H9 (cell line): ENCODE results near the gene C1orf198. TPM values are rescaled to one million over a fixed set of nuclear protein-coding genes. Genes with fewer than 3 reads are reported as not detected.
A peak's percentile ranks its signal among the peaks of the same experiment; 100 is the strongest.

Experiments used
- DNase-seq: peaks from one replicate; pipeline ENCODE4 v3.0.0-alpha.2; 2017
- H2AFZ ChIP-seq: one replicate; pipeline ENCODE4 v1.6.1; 2013; ENCODE audit warnings: mild to moderate bottlenecking, low read length, control low read depth, moderate library complexity
- H2AK5ac ChIP-seq: 2 replicates; pipeline ENCODE4 v1.6.1; 2013; ENCODE audit warnings: low read length, control low read depth, mixed read lengths; ENCODE audit not compliant: insufficient read length
- H2BK120ac ChIP-seq: one replicate; pipeline ENCODE4 v1.6.1; 2013; ENCODE audit warnings: low read depth, mild to moderate bottlenecking, low read length, control low read depth, inconsistent platforms; ENCODE audit not compliant: poor library complexity, severe bottlenecking
- H2BK12ac ChIP-seq: 2 replicates; pipeline ENCODE4 v1.6.1; 2013; ENCODE audit warnings: low read length, control low read depth, mixed read lengths, low read depth; ENCODE audit not compliant: insufficient read length
- H2BK15ac ChIP-seq: 2 replicates; pipeline ENCODE4 v1.6.1; 2013; ENCODE audit warnings: low read depth, low read length, control low read depth
- H2BK20ac ChIP-seq: one replicate; pipeline ENCODE4 v1.6.1; 2013; ENCODE audit warnings: low read depth, mild to moderate bottlenecking, low read length, control low read depth, inconsistent platforms; ENCODE audit not compliant: poor library complexity, severe bottlenecking
- H2BK5ac ChIP-seq: 2 replicates; pipeline ENCODE4 v1.6.1; 2013; ENCODE audit warnings: low read length, control low read depth, mixed read lengths; ENCODE audit not compliant: insufficient read length
- H3K14ac ChIP-seq: 2 replicates; pipeline ENCODE4 v1.6.1; 2013; ENCODE audit warnings: low read length, control low read depth; ENCODE audit not compliant: insufficient read depth
- H3K18ac ChIP-seq: 2 replicates; pipeline ENCODE4 v1.6.1; 2013; ENCODE audit warnings: low read depth, mild to moderate bottlenecking, mixed read lengths, low read length, control low read depth; ENCODE audit not compliant: insufficient read length
- H3K23ac ChIP-seq: 2 replicates; pipeline ENCODE4 v1.6.1; 2013; ENCODE audit warnings: low read length, control low read depth, mixed read lengths, low read depth; ENCODE audit not compliant: insufficient read length
- H3K23me2 ChIP-seq: 2 replicates; pipeline ENCODE4 v1.6.1; 2013; ENCODE audit warnings: low read depth, mild to moderate bottlenecking, mixed read lengths, low read length, control low read depth; ENCODE audit not compliant: insufficient read length, poor library complexity, severe bottlenecking
- H3K27ac ChIP-seq: 2 replicates; pipeline ENCODE4 v1.5.1; 2013; ENCODE audit warnings: low read length, control low read depth, mixed read lengths, low read depth; ENCODE audit not compliant: insufficient read length
- H3K27me3 ChIP-seq: 2 replicates; pipeline ENCODE4 v1.6.1; 2013; ENCODE audit warnings: low read length, control low read depth, inconsistent platforms; ENCODE audit not compliant: insufficient read depth
- H3K4ac ChIP-seq: 2 replicates; pipeline ENCODE4 v1.6.1; 2013; ENCODE audit warnings: low read depth, mild to moderate bottlenecking, control low read depth, inconsistent platforms, low read length, moderate library complexity
- H3K4me1 ChIP-seq: 2 replicates; pipeline ENCODE4 v1.6.1; 2013; ENCODE audit warnings: low read length, control low read depth, inconsistent platforms; ENCODE audit not compliant: insufficient read depth
- H3K4me2 ChIP-seq: 2 replicates; pipeline ENCODE4 v1.6.1; 2013; ENCODE audit warnings: low read length, control low read depth, mixed read lengths; ENCODE audit not compliant: insufficient read length, insufficient read depth
- H3K56ac ChIP-seq: 2 replicates; pipeline ENCODE4 v1.6.1; 2013; ENCODE audit warnings: low read depth, mild to moderate bottlenecking, mixed read lengths, low read length, control low read depth; ENCODE audit not compliant: insufficient read length
- H3K79me1 ChIP-seq: 2 replicates; pipeline ENCODE4 v1.6.1; 2013; ENCODE audit warnings: low read depth, mild to moderate bottlenecking, moderate library complexity, low read length, control low read depth, inconsistent platforms; ENCODE audit not compliant: insufficient read depth, poor library complexity, severe bottlenecking
- H3K79me2 ChIP-seq: 2 replicates; pipeline ENCODE4 v1.6.1; 2013; ENCODE audit warnings: low read length, control low read depth, inconsistent platforms; ENCODE audit not compliant: insufficient read depth
- H3K9ac ChIP-seq: 2 replicates; pipeline ENCODE4 v1.6.1; 2013; ENCODE audit warnings: low read length, control low read depth, mixed read lengths; ENCODE audit not compliant: insufficient read length; ENCODE audit errors: extremely low read depth
- H3K9me3 ChIP-seq: one replicate; pipeline ENCODE4 v1.6.1; 2013; ENCODE audit warnings: low read depth, low read length, inconsistent platforms; ENCODE audit not compliant: control insufficient read depth
- H3T11ph ChIP-seq: one replicate; pipeline ENCODE4 v1.6.1; 2013; ENCODE audit warnings: mild to moderate bottlenecking, low read length, control low read depth, inconsistent platforms
- H4K20me1 ChIP-seq: one replicate; pipeline ENCODE4 v1.6.1; 2013; ENCODE audit not compliant: control insufficient read depth, insufficient read length, insufficient read depth
- H4K5ac ChIP-seq: 2 replicates; pipeline ENCODE4 v1.6.1; 2013; ENCODE audit warnings: low read depth, mild to moderate bottlenecking, mixed read lengths, low read length, control low read depth; ENCODE audit not compliant: insufficient read length
- H4K8ac ChIP-seq: replicated peaks from 2 replicates; pipeline ENCODE4 v1.6.1; 2013; ENCODE audit warnings: low read length, control low read depth, mixed read lengths, low read depth; ENCODE audit not compliant: insufficient read length
- H4K91ac ChIP-seq: 2 replicates; pipeline ENCODE4 v1.6.1; 2013; ENCODE audit warnings: low read depth, mild to moderate bottlenecking, moderate library complexity, mixed read lengths, low read length, control low read depth; ENCODE audit not compliant: insufficient read length
- H3K27ac Mint-ChIP-seq, 3 experiments: 2 replicates in 2 of 3; 3 replicates in 1 of 3; pipeline ENCODE4 v1.8.0; 2020 to 2021; ENCODE audit warnings: mixed read lengths in 3 of 3, mild to moderate bottlenecking in 1 of 3, moderate library complexity in 1 of 3
- H3K27me3 Mint-ChIP-seq: 2 replicates; pipeline ENCODE4 v1.8.0; 2021; ENCODE audit warnings: low read depth, mild to moderate bottlenecking, moderate library complexity, mixed read lengths
- H3K36me3 Mint-ChIP-seq, 3 experiments: 2 replicates in 2 of 3; 3 replicates in 1 of 3; pipeline ENCODE4 v1.8.0; 2020 to 2021; ENCODE audit warnings: low read depth in 3 of 3, mixed read lengths in 3 of 3; ENCODE audit not compliant: insufficient read depth in 1 of 3
- H3K4me1 Mint-ChIP-seq, 2 experiments: 2 replicates each; pipeline ENCODE4 v1.8.0; 2020; ENCODE audit warnings: mixed read lengths in 2 of 2
- H3K4me3 Mint-ChIP-seq, 2 experiments: 2 replicates in 1 of 2; 3 replicates in 1 of 2; pipeline ENCODE4 v1.8.0; 2020 to 2021; ENCODE audit warnings: mild to moderate bottlenecking in 2 of 2, mixed read lengths in 2 of 2, moderate library complexity in 1 of 2
- H3K9me3 Mint-ChIP-seq, 2 experiments: 2 replicates in 1 of 2; 3 replicates in 1 of 2; pipeline ENCODE4 v1.8.0; 2020; ENCODE audit warnings: mild to moderate bottlenecking in 2 of 2, mixed read lengths in 2 of 2, moderate library complexity in 1 of 2
- whole genome bisulfite sequencing: extraction: QIAGEN DNeasy Blood & Tissue Kit; methylation state at CpG from one replicate; pipeline ENCODE4 v1.1.7; 2013; ENCODE audit warnings: missing lambda C conversion rate, low lambda C conversion rate, mixed read lengths; ENCODE audit not compliant: insufficient read length; ENCODE audit errors: extremely low coverage; 5-methylcytosine and 5-hydroxymethylcytosine counted together
- total RNA-seq: library from RNA; stranded (reverse); gene quantifications from 2 replicates; pipeline ENCODE4 v1.2.1, GENCODE V29; 2021
- TF ChIP-seq, protein P1 (sequence below): fragments of 200-600 bp; sonication (generic); conservative IDR thresholded peaks from 3 replicates; pipeline ENCODE4 v1.8.0; 2021; ENCODE audit warnings: antibody characterized with exemption, mild to moderate bottlenecking

The C1orf198 gene
- total RNA-seq, 1 experiment from 2014 or later, result 28.9 TPM

DNA sequence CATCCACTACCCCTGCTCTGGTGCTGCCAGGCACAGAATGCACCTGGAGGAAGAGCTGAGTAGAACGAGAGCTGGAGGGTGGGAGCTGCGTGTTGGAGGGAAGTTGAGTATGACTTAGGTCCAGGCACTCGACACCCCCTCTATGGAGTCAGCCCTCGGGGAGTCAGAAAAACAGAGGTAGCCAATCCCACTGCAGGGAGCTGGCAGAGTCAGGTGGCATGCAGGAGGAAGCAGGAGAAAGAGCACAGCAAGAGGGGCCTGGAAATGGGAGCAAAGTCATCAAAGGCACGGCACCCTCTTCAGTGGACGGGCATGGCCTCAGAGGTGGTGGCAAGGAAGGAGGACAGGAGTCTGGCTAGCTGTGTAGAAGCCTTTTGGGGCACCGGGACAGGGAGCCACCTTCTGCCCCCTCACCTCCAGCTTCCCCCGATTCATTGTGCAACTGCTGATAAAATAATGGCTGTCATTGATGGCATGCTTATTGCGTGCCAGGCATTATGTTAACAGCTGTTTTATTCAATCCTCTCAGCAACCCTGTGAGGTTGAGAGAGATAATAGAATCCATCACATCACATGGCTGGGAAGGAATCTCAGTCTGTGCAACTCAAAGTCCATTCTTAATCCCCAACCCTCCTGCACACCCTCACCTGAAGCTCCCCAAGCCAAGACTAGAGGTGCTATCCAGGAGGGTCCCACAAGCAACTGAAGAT lies 42.0 kb downstream of the C1orf198 start:
- Histone ChIP-seq H2AK5ac (no peak overlapping the region), H3K4me1 (no peaks in the 10 kb centered on the region), H2BK15ac (no peak overlapping the region), H3K23ac (no peak overlapping the region), H3K9ac (no peak overlapping the region), H3K4ac (no peak overlapping the region), H3K79me2 (no peaks in the 10 kb centered on the region), H2BK20ac (no peak overlapping the region), H3K79me1 (no peaks in the 10 kb centered on the region), H2BK5ac (no peak overlapping the region), H3K23me2 (no peaks in the 10 kb centered on the region), H3K27me3 (no peaks in the 10 kb centered on the region), H2AFZ (no peak overlapping the region), H4K8ac (no peak overlapping the region), H2BK12ac (no peak overlapping the region), H3K14ac (no peak overlapping the region), H3K9me3 (no peaks in the 10 kb centered on the region), H4K91ac (no peak overlapping the region), H4K20me1 (no peaks in the 10 kb centered on the region), H3K56ac (no peak overlapping the region), H2BK120ac (no peak overlapping the region), H3K27ac (no peak overlapping the region), H3K4me2 (no peak overlapping the region), H3K18ac (no peak overlapping the region), H4K5ac (no peak overlapping the region), H3T11ph (no peak overlapping the region)
- Mint-ChIP-seq H3K9me3 (no peaks in the 10 kb centered on the region; a peak in 1 of 5 replicates), H3K27ac (peak overlapping the region in 1 of 3 experiments; percentile 85; a peak in 1 of 7 replicates), H3K4me1 (no peaks in the 10 kb centered on the region), H3K36me3 (no peaks in the 10 kb centered on the region), H3K4me3 (no peak overlapping the region), H3K27me3 (peaks cover 56% of the 10 kb centered on the region)
- TF ChIP-seq, protein P1, sequence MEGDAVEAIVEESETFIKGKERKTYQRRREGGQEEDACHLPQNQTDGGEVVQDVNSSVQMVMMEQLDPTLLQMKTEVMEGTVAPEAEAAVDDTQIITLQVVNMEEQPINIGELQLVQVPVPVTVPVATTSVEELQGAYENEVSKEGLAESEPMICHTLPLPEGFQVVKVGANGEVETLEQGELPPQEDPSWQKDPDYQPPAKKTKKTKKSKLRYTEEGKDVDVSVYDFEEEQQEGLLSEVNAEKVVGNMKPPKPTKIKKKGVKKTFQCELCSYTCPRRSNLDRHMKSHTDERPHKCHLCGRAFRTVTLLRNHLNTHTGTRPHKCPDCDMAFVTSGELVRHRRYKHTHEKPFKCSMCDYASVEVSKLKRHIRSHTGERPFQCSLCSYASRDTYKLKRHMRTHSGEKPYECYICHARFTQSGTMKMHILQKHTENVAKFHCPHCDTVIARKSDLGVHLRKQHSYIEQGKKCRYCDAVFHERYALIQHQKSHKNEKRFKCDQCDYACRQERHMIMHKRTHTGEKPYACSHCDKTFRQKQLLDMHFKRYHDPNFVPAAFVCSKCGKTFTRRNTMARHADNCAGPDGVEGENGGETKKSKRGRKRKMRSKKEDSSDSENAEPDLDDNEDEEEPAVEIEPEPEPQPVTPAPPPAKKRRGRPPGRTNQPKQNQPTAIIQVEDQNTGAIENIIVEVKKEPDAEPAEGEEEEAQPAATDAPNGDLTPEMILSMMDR, result no peak
- WGBS, result no CpG with 5 or more reads among the region's 9 CpGs
- DNase-seq, result no peak
